Neural cell (in vitro differentiated cells): ENCODE measurements around the gene OR1C1. TPM values are rescaled to one million over a fixed set of nuclear protein-coding genes. Genes with fewer than 3 reads are reported as not detected.
"Not testable (repeated sequence)": the region's sequence is repeated elsewhere in the genome, so short reads cannot be mapped to it uniquely, and the experiment has no call there.

Experiments used
- H2AFZ ChIP-seq: fragments of 200-600, 300-800 bp; sonication (generic), shearing (Covaris generic); 2 replicates; pipeline ENCODE4 v1.6.0; 2014; ENCODE audit warnings: low read depth, mild to moderate bottlenecking, antibody characterized with exemption, low read length, moderate library complexity
- H3F3A ChIP-seq: fragments of 200-600 bp; shearing (Covaris generic); 2 replicates; pipeline ENCODE4 v1.6.1; 2016; ENCODE audit warnings: mild to moderate bottlenecking, moderate library complexity, mixed read lengths, antibody characterized with exemption, low read length; ENCODE audit not compliant: insufficient read depth, poor library complexity, severe bottlenecking
- H3K27ac ChIP-seq: fragments of 200-600, 300-800 bp; sonication (generic), shearing (Covaris generic); 2 replicates; pipeline ENCODE4 v1.5.1; 2014; ENCODE audit warnings: mild to moderate bottlenecking, low read length, moderate library complexity
- H3K27me3 ChIP-seq: fragments of 300-800, 200-600 bp; sonication (generic), shearing (Covaris generic); 2 replicates; pipeline ENCODE4 v1.6.0; 2014; ENCODE audit warnings: mild to moderate bottlenecking, low read depth, low read length, moderate library complexity; ENCODE audit not compliant: insufficient read depth
- H3K36me3 ChIP-seq: fragments of 300-800, 200-600 bp; sonication (generic), shearing (Covaris generic); 2 replicates; pipeline ENCODE4 v1.5.1; 2014; ENCODE audit warnings: mild to moderate bottlenecking, antibody characterized with exemption, low read length, moderate library complexity; ENCODE audit not compliant: insufficient read depth
- H3K4me2 ChIP-seq: fragments of 300-800, 200-600 bp; sonication (generic), shearing (Covaris generic); 2 replicates; pipeline ENCODE4 v1.6.0; 2014; ENCODE audit warnings: mild to moderate bottlenecking, low read length
- H3K4me3 ChIP-seq: fragments of 300-800, 200-600 bp; sonication (generic), shearing (Covaris generic); 2 replicates; pipeline ENCODE4 v1.5.1; 2014; ENCODE audit warnings: mild to moderate bottlenecking, low read length, moderate library complexity
- H3K79me2 ChIP-seq: fragments of 200-600 bp; shearing (Covaris generic); replicated peaks from 2 replicates; pipeline ENCODE4 v1.6.0; 2014; ENCODE audit warnings: mild to moderate bottlenecking, low read length, moderate library complexity; ENCODE audit not compliant: insufficient read depth
- H3K9ac ChIP-seq: fragments of 300-800, 200-600 bp; sonication (generic), shearing (Covaris generic); 2 replicates; pipeline ENCODE4 v1.6.1; 2016; ENCODE audit warnings: mild to moderate bottlenecking, low read length, mixed read lengths
- H3K9me2 ChIP-seq: fragments of 200-600 bp; shearing (Covaris generic); 2 replicates; pipeline ENCODE4 v1.6.1; 2016; ENCODE audit warnings: mild to moderate bottlenecking, low read length, mixed read lengths; ENCODE audit not compliant: insufficient read depth
- H3K9me3 ChIP-seq: fragments of 200-600, 300-800 bp; sonication (generic), shearing (Covaris generic); 2 replicates; pipeline ENCODE4 v1.6.1; 2016; ENCODE audit warnings: mild to moderate bottlenecking, mixed run types, low read length, moderate library complexity, mixed read lengths
- H4K20me1 ChIP-seq: fragments of 200-600 bp; shearing (Covaris generic); 2 replicates; pipeline ENCODE4 v1.6.1; 2016; ENCODE audit warnings: mild to moderate bottlenecking, mixed run types; ENCODE audit not compliant: insufficient read depth
- CTCF ChIP-seq: fragments of 450-650 bp; IDR thresholded peaks from 2 replicates; pipeline ENCODE4 v1.5.1; 2014; ENCODE audit warnings: antibody characterized with exemption, mild to moderate bottlenecking, moderate library complexity; ENCODE audit not compliant: poor library complexity, severe bottlenecking
- EP300 ChIP-seq: fragments of 450-650 bp; conservative IDR thresholded peaks from 2 replicates; pipeline ENCODE4 v1.6.1; 2014; ENCODE audit warnings: antibody characterized with exemption, mild to moderate bottlenecking, moderate library complexity; ENCODE audit not compliant: poor library complexity, severe bottlenecking
- EZH2 ChIP-seq: fragments of 200-600, 300-800 bp; shearing (Covaris generic), sonication (generic); IDR thresholded peaks from 2 replicates; pipeline ENCODE4 v1.6.1; 2014; ENCODE audit warnings: antibody characterized with exemption, low read length, borderline replicate concordance, mild to moderate bottlenecking; ENCODE audit not compliant: insufficient read depth, poor library complexity, severe bottlenecking
- MXI1 ChIP-seq: fragments of 450-650 bp; conservative IDR thresholded peaks from 2 replicates; pipeline ENCODE4 v1.6.1; 2014; ENCODE audit warnings: antibody characterized with exemption, mild to moderate bottlenecking; ENCODE audit not compliant: poor library complexity, severe bottlenecking
- POLR2AphosphoS5 ChIP-seq: IDR thresholded peaks from 2 replicates; pipeline ENCODE4 v1.6.1; 2012
- RAD21 ChIP-seq: fragments of 450-650 bp; conservative IDR thresholded peaks from 2 replicates; pipeline ENCODE4 v1.6.1; 2014; ENCODE audit warnings: antibody characterized with exemption, mild to moderate bottlenecking, moderate library complexity
- REST ChIP-seq: IDR thresholded peaks from 2 replicates; pipeline ENCODE4 v1.6.1; 2012; ENCODE audit warnings: borderline replicate concordance
- SMC3 ChIP-seq: fragments of 450-650 bp; conservative IDR thresholded peaks from 2 replicates; pipeline ENCODE4 v1.6.1; 2014; ENCODE audit warnings: antibody characterized with exemption, mild to moderate bottlenecking, moderate library complexity; ENCODE audit not compliant: poor library complexity
- TAF1 ChIP-seq: IDR thresholded peaks from 2 replicates; pipeline ENCODE4 v1.6.1; 2012; ENCODE audit warnings: low read depth
- polyA plus RNA-seq: library from polyadenylated mRNA; depleted of rRNA; stranded (reverse); fragments of >200 nt; gene quantifications from 2 replicates; pipeline ENCODE4 v1.2.3, GENCODE V29; 2014

OR1C1 gene
- polyA plus RNA-seq, 1 donor from 2014 or later = not detected

GRCh38 chr1:247746391-247746935, 13.9 kb downstream of the OR1C1 start:
- Histone ChIP-seq H3K9me3 (no peaks in the 10 kb centered on the region), H3K27ac (no peak overlapping the region), H3K4me3 (no peak overlapping the region), H3K9ac (no peak overlapping the region), H3K36me3 (no peaks in the 10 kb centered on the region), H4K20me1 (no peaks in the 10 kb centered on the region), H2AFZ (no peak overlapping the region), H3F3A (no peaks in the 10 kb centered on the region), H3K4me2 (no peak overlapping the region), H3K9me2 (no peaks in the 10 kb centered on the region), H3K27me3 (no peaks in the 10 kb centered on the region), H3K79me2 (no peaks in the 10 kb centered on the region)
- no peak for TF ChIP-seq EZH2
- no peak for TF ChIP-seq MXI1
- TF ChIP-seq REST = no peak

- H4K20me1 ChIP-seq, H3K9me2 ChIP-seq, H3K9me3 ChIP-seq, H3K4me2 ChIP-seq, H3K36me3 ChIP-seq, H3K4me3 ChIP-seq, H3K27ac ChIP-seq, H3K79me2 ChIP-seq, H2AFZ ChIP-seq, H3K27me3 ChIP-seq, H3K9ac ChIP-seq, H3F3A ChIP-seq: not testable (repeated sequence)
These were observed 18.1 kb downstream of the OR1C1 start for GRCh38 chr1:247742215-247742760.

GRCh38 chr1:247741756-247742155, 18.6 kb downstream of the OR1C1 start:
- no peaks in the 10 kb centered on the region for H3K9me3 ChIP-seq
- no peak overlapping the region for H3K9ac ChIP-seq
- H2AFZ ChIP-seq = no peak overlapping the region
- H3K27ac ChIP-seq = no peak overlapping the region
- no peaks in the 10 kb centered on the region for H3F3A ChIP-seq
- H3K4me3 ChIP-seq = no peak overlapping the region
- H3K9me2 ChIP-seq = no peaks in the 10 kb centered on the region
- no peak overlapping the region for H3K4me2 ChIP-seq
- H3K27me3 ChIP-seq = no peaks in the 10 kb centered on the region
- TF ChIP-seq CTCF (no peak), EP300 (no peak), MXI1 (no peak), RAD21 (no peak), POLR2AphosphoS5 (no peak), TAF1 (no peak), EZH2 (no peak), REST (no peak), SMC3 (no peak)
- no peaks in the 10 kb centered on the region for H4K20me1 ChIP-seq
- H3K36me3 ChIP-seq = no peaks in the 10 kb centered on the region
- no peaks in the 10 kb centered on the region for H3K79me2 ChIP-seq
